Mesothelial cell of epicardium (in vitro differentiated cells): ENCODE data around the gene KRTAP10-11. TPM values are rescaled to one million over a fixed set of nuclear protein-coding genes. Genes with fewer than 3 reads are reported as not detected.

Experiments
- DNase-seq, 2 experiments: peaks; one replicate each; pipeline ENCODE4 v3.0.0; 2021; ENCODE audit warnings: low spot score in 2 of 2; ENCODE audit not compliant: unreplicated experiment in 2 of 2
- H3K27ac Mint-ChIP-seq: 2 replicates; pipeline ENCODE4 v1.8.0; 2021; ENCODE audit warnings: mixed read lengths
- H3K27me3 Mint-ChIP-seq: 2 replicates; pipeline ENCODE4 v1.8.0; 2021; ENCODE audit warnings: low read depth, mixed read lengths
- H3K36me3 Mint-ChIP-seq: 2 replicates; pipeline ENCODE4 v1.8.0; 2021; ENCODE audit warnings: mixed read lengths
- H3K4me1 Mint-ChIP-seq: 2 replicates; pipeline ENCODE4 v1.8.0; 2021; ENCODE audit warnings: mixed read lengths
- H3K4me3 Mint-ChIP-seq: 2 replicates; pipeline ENCODE4 v1.8.0; 2021; ENCODE audit warnings: mild to moderate bottlenecking, moderate library complexity, mixed read lengths
- H3K9me3 Mint-ChIP-seq: 2 replicates; pipeline ENCODE4 v1.8.0; 2021; ENCODE audit warnings: mixed read lengths
- total RNA-seq: library from RNA; stranded (reverse); gene quantifications from 3 replicates; pipeline ENCODE4 v1.2.1, GENCODE V29; 2021
- TF ChIP-seq, protein P1 (sequence below): fragments of 200-600 bp; sonication (generic); IDR thresholded peaks from one replicate; pipeline ENCODE4 v1.5.0; 2021; ENCODE audit warnings: antibody characterized with exemption; ENCODE audit not compliant: unreplicated experiment

KRTAP10-11 gene
- total RNA-seq, 1 donor from 2014 or later: not detected

DNA sequence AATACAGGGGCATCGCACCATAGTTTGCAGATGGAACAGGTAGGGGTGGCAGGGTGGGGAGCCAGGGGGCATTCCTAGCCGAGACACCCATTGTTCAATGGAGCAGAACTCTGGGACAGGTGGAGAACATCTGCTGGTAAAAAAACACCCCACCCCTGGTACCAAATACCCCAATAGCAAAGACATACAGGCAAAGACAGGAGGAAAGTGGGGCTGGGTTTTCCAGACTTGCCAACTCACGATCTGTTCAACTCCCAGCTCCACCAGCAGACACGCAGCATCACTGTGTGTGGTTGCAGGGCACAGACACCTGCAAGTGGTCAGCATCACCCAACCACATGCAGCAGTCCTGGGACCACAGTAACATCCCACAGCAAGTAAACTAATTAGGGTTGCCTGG is 34.7 kb upstream of the KRTAP10-11 start:
- TF ChIP-seq, protein P1, sequence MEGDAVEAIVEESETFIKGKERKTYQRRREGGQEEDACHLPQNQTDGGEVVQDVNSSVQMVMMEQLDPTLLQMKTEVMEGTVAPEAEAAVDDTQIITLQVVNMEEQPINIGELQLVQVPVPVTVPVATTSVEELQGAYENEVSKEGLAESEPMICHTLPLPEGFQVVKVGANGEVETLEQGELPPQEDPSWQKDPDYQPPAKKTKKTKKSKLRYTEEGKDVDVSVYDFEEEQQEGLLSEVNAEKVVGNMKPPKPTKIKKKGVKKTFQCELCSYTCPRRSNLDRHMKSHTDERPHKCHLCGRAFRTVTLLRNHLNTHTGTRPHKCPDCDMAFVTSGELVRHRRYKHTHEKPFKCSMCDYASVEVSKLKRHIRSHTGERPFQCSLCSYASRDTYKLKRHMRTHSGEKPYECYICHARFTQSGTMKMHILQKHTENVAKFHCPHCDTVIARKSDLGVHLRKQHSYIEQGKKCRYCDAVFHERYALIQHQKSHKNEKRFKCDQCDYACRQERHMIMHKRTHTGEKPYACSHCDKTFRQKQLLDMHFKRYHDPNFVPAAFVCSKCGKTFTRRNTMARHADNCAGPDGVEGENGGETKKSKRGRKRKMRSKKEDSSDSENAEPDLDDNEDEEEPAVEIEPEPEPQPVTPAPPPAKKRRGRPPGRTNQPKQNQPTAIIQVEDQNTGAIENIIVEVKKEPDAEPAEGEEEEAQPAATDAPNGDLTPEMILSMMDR: no peak
- no peak for DNase-seq
- peaks cover 2% of the 10 kb centered on the region for H3K27me3 Mint-ChIP-seq

DNA sequence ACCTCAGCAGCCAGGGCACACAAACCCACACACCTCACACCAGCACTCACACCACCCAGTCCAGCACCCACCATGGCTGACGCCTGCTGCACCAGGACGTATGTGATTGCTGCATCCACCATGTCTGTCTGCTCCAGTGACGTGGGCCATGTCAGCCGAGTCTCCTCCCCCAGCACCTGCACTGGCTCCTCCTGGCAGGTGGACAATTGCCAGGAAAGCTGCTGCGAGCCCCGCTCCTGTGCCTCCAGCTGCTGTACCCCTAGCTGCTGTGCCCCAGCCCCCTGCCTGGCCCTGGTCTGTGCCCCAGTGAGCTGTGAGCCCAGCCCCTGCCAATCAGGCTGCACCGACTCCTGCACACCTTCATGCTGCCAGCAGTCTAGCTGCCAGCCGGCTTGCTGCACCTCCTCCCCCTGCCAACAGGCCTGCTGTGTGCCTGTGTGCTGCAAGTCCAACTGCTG is 34.2 kb upstream of the KRTAP10-11 start, which contains the start of gene KRTAP10-8:
KRTAP10-8 (plus strand) TSS at position 51 of the 458 bp plus-strand sequence; CDS start at position 73, 22 bp downstream.
- no peak for DNase-seq
- no peaks in the 10 kb centered on the region for H3K36me3 Mint-ChIP-seq
- TF ChIP-seq, protein P1: no peak
- H3K27me3 Mint-ChIP-seq: peaks cover 2% of the 10 kb centered on the region
- H3K4me1 Mint-ChIP-seq: no peaks in the 10 kb centered on the region
- no peak within 1 kb of the TSS for H3K4me3 Mint-ChIP-seq
- peaks cover 22% of the 10 kb centered on the region for H3K9me3 Mint-ChIP-seq
- no peak within 1 kb of the TSS for H3K27ac Mint-ChIP-seq

More for the DNA sequence above, 34.7 kb upstream of the KRTAP10-11 start:
- Mint-ChIP-seq H3K4me3 (no peak overlapping the region), H3K4me1 (no peaks in the 10 kb centered on the region), H3K36me3 (no peaks in the 10 kb centered on the region), H3K9me3 (peaks cover 23% of the 10 kb centered on the region), H3K27ac (no peak overlapping the region)

DNA sequence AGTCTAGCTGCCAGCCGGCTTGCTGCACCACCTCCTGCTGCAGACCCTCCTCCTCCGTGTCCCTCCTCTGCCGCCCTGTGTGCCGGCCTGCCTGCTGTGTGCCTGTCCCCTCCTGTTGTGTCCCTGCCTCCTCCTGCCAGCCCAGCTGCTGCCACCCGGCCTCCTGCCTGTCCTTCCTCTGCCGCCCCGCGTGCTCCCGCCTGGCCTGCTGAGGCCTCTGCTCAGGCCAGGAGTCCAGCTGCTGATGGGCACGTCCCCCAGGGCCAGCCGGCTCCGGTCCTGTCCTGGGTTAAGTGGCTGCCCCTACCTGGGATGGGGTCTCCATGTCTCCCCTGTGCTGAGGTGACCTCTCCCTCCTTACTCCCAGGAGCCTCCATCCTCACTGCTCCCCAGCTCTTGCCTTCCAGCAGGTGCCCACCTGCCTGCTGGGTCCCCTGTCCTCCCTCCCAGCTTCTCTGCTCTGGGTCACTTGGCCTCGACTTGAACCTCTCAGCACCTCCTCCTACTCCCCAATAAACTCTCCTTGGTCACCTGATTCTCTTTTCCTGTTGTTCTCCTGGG is 33.5 kb upstream of the KRTAP10-11 start:
- H3K4me3 Mint-ChIP-seq: no peak overlapping the region
- H3K27me3 Mint-ChIP-seq: no peaks in the 10 kb centered on the region
- TF ChIP-seq, protein P1: no peak
- no peaks in the 10 kb centered on the region for H3K4me1 Mint-ChIP-seq
- H3K36me3 Mint-ChIP-seq: no peaks in the 10 kb centered on the region
- DNase-seq: no peak
- peaks cover 22% of the 10 kb centered on the region for H3K9me3 Mint-ChIP-seq
- H3K27ac Mint-ChIP-seq: no peak overlapping the region

DNA sequence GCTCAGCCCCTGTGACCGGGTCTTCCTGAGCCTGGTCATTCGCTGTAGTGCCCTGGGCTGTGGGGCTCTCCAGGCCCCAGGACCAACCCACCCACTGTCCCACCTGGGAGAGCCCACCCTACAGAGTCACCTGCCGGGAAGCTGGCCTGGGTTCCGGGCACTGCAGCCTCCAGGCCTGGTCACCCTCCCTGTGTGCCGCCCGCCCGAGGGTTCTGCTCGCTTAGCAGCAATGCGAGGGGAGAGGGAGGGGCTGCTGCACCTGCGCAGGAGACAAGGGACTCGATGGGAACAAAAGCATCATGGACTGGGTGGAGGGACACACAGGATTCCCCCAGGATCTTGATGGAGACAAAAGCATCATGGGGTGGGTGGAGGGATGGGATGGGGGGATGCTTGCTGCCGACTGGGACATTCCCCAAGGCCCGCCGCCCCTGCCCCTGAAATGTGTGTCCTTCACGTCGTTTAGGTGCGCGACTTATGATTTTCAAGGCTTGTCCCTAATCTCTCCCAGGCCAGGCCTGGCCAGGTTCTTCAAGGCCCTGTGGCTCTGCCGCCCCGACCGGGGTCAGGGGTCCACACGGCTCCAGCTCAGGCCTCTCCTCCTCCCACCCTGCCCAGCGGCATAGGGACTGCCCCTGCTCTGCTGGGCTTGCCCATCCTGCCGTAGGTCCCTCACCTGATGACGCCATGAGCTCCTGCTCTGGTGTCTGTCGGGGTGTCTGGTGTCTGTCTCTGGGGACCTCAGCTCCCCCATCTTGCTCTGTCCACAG is 32.6 kb upstream of the KRTAP10-11 start:
- Mint-ChIP-seq H3K9me3 (peaks cover 23% of the 10 kb centered on the region), H3K27ac (no peak overlapping the region), H3K36me3 (no peaks in the 10 kb centered on the region), H3K27me3 (no peaks in the 10 kb centered on the region), H3K4me3 (no peak overlapping the region), H3K4me1 (no peaks in the 10 kb centered on the region)
- no peak for DNase-seq
- TF ChIP-seq, protein P1: no peak

DNA sequence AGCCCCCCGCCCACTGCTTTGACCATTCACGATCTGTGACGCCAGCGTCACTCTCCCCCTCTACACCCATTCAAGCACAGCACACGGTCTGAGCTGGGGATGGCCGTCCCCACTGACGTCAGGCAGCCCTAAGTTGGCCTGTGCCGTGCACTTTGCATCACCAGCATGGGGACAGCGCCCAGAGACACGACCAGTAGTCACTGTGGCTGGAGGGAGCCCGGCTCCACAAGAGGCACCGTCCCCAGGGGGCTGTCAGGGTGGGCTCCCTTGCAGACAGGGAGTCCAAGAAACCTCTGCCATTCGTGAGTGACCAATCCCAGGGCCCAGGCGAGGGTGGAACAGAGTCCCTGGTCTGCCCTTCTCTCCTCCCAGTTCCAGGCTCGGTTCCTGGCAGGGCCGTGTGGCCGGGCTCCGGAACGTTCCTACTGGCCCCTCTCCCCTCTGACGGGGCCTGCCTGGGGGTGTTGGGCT is 32.0 kb upstream of the KRTAP10-11 start:
- no peak overlapping the region for H3K4me3 Mint-ChIP-seq
- no peaks in the 10 kb centered on the region for H3K36me3 Mint-ChIP-seq
- TF ChIP-seq, protein P1: no peak
- no peak overlapping the region for H3K27ac Mint-ChIP-seq
- DNase-seq: no peak
- H3K4me1 Mint-ChIP-seq: no peaks in the 10 kb centered on the region
- peaks cover 23% of the 10 kb centered on the region for H3K9me3 Mint-ChIP-seq
- H3K27me3 Mint-ChIP-seq: no peaks in the 10 kb centered on the region
